Measurements from ENCODE around the gene SEMA3A.

SEMA3A gene

GRCh38 chr7:84002348-84002747 is 192.2 kb downstream of the SEMA3A start:
- DNase-seq, result no peak

GRCh38 chr7:83996879-83997278 is 197.7 kb downstream of the SEMA3A start:
- DNase-seq, result no peak

- no peak for DNase-seq
Measured at GRCh38 chr7:83987764-83988163, 206.8 kb downstream of the SEMA3A start.

- DNase-seq, result no peak
Measured at GRCh38 chr7:83985821-83986220, 208.8 kb downstream of the SEMA3A start.

- no peak for DNase-seq
Measured at GRCh38 chr7:83984591-83984990, 210.0 kb downstream of the SEMA3A start.

- no peak for DNase-seq
Measured at GRCh38 chr7:83984076-83984475, 210.5 kb downstream of the SEMA3A start.

GRCh38 chr7:83983606-83984005 is 211.0 kb downstream of the SEMA3A start:
- DNase-seq, result no peak

GRCh38 chr7:83976302-83976701 is 218.3 kb downstream of the SEMA3A start:
- no peak for DNase-seq

- DNase-seq, result no peak
Measured at GRCh38 chr7:83970081-83970480, 224.5 kb downstream of the SEMA3A start.

GRCh38 chr7:83964318-83964717 is 230.3 kb downstream of the SEMA3A start:
- DNase-seq, result no peak

- DNase-seq, result no peak
Measured at GRCh38 chr7:83957333-83957732, 237.3 kb downstream of the SEMA3A start.

- no peak for DNase-seq
Measured at GRCh38 chr7:83956104-83956503, 238.5 kb downstream of the SEMA3A start.

- no peak for DNase-seq
Measured at GRCh38 chr7:83952236-83952635, 242.4 kb downstream of the SEMA3A start.

- no peak for DNase-seq
Measured at GRCh38 chr7:83947260-83947659, 247.3 kb downstream of the SEMA3A start.

GRCh38 chr7:83946801-83947200 is 247.8 kb downstream of the SEMA3A start:
- DNase-seq, result no peak

- DNase-seq, result no peak
Measured at GRCh38 chr7:83941300-83941699, 253.3 kb downstream of the SEMA3A start.

- DNase-seq, result no peak
Measured at GRCh38 chr7:83937930-83938329, 256.7 kb downstream of the SEMA3A start.

GRCh38 chr7:83936056-83936708 is 258.4 kb downstream of the SEMA3A start:
- DNase-seq, result no peak

- no peak for DNase-seq
Measured at GRCh38 chr7:83934118-83934734, 260.4 kb downstream of the SEMA3A start.

GRCh38 chr7:83931968-83932367 is 262.6 kb downstream of the SEMA3A start:
- no peak for DNase-seq

GRCh38 chr7:83930262-83930661 is 264.3 kb downstream of the SEMA3A start:
- DNase-seq, result no peak

GRCh38 chr7:83925860-83926259 is 268.7 kb downstream of the SEMA3A start:
- no peak for DNase-seq

- no peak for DNase-seq
Measured at GRCh38 chr7:83921941-83922607, 272.5 kb downstream of the SEMA3A start.

- no peak for DNase-seq
Measured at GRCh38 chr7:83921271-83921940, 273.2 kb downstream of the SEMA3A start.
